WTC11 (cell line): ENCODE data around the gene TRAPPC10. TPM values are rescaled to one million over a fixed set of nuclear protein-coding genes. Genes with fewer than 3 reads are reported as not detected.

Experiments
- ATAC-seq: fragments of 200-7000 bp; cut with Tn5 transposase; 2 replicates; pipeline ENCODE4 v1.10.0; 2021; ENCODE audit warnings: mild to moderate bottlenecking, moderate library complexity
- CTCF ChIA-PET: fragments of 300-600 bp; sonication (Branson Sonifier 250); formaldehyde crosslinking; loops from one replicate; lab custom pipeline; 2021; ENCODE audit warnings: antibody characterized with exemption; lab: Charles Lee
- POLR2A ChIA-PET: fragments of 350-600 bp; sonication (Branson Sonifier 250); formaldehyde crosslinking; loops from one replicate; lab custom pipeline; 2021; ENCODE audit warnings: antibody characterized with exemption; lab: Charles Lee
- DNase-seq: peaks from one replicate; pipeline ENCODE4 v3.0.0; 2021; ENCODE audit warnings: low spot score
- H3K27ac Mint-ChIP-seq: 2 replicates; pipeline ENCODE4 v1.8.0; 2021; ENCODE audit warnings: mixed read lengths
- H3K27me3 Mint-ChIP-seq: 2 replicates; pipeline ENCODE4 v1.8.0; 2021; ENCODE audit warnings: low read depth, mild to moderate bottlenecking, moderate library complexity, mixed read lengths
- H3K36me3 Mint-ChIP-seq: 2 replicates; pipeline ENCODE4 v1.8.0; 2021; ENCODE audit warnings: mixed read lengths
- H3K4me1 Mint-ChIP-seq: 2 replicates; pipeline ENCODE4 v1.8.0; 2022; ENCODE audit warnings: mixed read lengths
- H3K4me3 Mint-ChIP-seq: 2 replicates; pipeline ENCODE4 v1.8.0; 2021; ENCODE audit warnings: mild to moderate bottlenecking, moderate library complexity, mixed read lengths
- H3K9me3 Mint-ChIP-seq: 2 replicates; pipeline ENCODE4 v1.8.0; 2021; ENCODE audit warnings: mixed read lengths
- AR ChIP-seq: fragments of 250-450 bp; sonication (Bioruptor Pico); IDR thresholded peaks from 2 replicates; pipeline ENCODE4 v1.9.0; 2021; ENCODE audit warnings: mild to moderate bottlenecking
- ARID4B ChIP-seq: sonication (generic); formaldehyde crosslinking; IDR thresholded peaks from 2 replicates; pipeline ENCODE4 v1.8.0; 2023; ENCODE audit warnings: missing genetic modification reagents, mild to moderate bottlenecking, borderline replicate concordance
- ATF1 ChIP-seq: sonication (generic); formaldehyde crosslinking; IDR thresholded peaks from 2 replicates; pipeline ENCODE4 v1.8.1; 2023; ENCODE audit warnings: mild to moderate bottlenecking, moderate library complexity, missing genetic modification reagents
- ERG ChIP-seq: fragments of 250-450 bp; sonication (Bioruptor Pico); IDR thresholded peaks from 2 replicates; pipeline ENCODE4 v1.8.0; 2021; ENCODE audit warnings: mild to moderate bottlenecking
- GABPB1 ChIP-seq: sonication (generic); formaldehyde crosslinking; IDR thresholded peaks from 2 replicates; pipeline ENCODE4 v1.8.1; 2023; ENCODE audit warnings: mild to moderate bottlenecking, missing genetic modification reagents
- MAX ChIP-seq: sonication (generic); formaldehyde crosslinking; IDR thresholded peaks from 2 replicates; pipeline ENCODE4 v1.8.0; 2022; ENCODE audit warnings: mild to moderate bottlenecking, missing genetic modification reagents
- MLX ChIP-seq: sonication (generic); formaldehyde crosslinking; IDR thresholded peaks from 2 replicates; pipeline ENCODE4 v1.8.1; 2023; ENCODE audit warnings: mild to moderate bottlenecking, missing genetic modification reagents, moderate library complexity
- NFE2L1 ChIP-seq: sonication (generic); formaldehyde crosslinking; IDR thresholded peaks from 2 replicates; pipeline ENCODE4 v1.8.1; 2023; ENCODE audit warnings: missing genetic modification reagents
- RELA ChIP-seq: sonication (generic); formaldehyde crosslinking; IDR thresholded peaks from 2 replicates; pipeline ENCODE4 v1.8.1; 2022; ENCODE audit warnings: missing genetic modification reagents, mild to moderate bottlenecking, borderline replicate concordance
- SMAD4 ChIP-seq: sonication (generic); formaldehyde crosslinking; IDR thresholded peaks from 2 replicates; pipeline ENCODE4 v1.8.0; 2022; ENCODE audit warnings: mild to moderate bottlenecking, missing genetic modification reagents
- STAT6 ChIP-seq: sonication (generic); formaldehyde crosslinking; conservative IDR thresholded peaks from 2 replicates; pipeline ENCODE4 v1.8.1; 2023; ENCODE audit warnings: mild to moderate bottlenecking, low read depth, missing genetic modification reagents, moderate library complexity
- TEAD1 ChIP-seq: sonication (generic); formaldehyde crosslinking; IDR thresholded peaks from 2 replicates; pipeline ENCODE4 v1.8.0; 2022; ENCODE audit warnings: mild to moderate bottlenecking, missing genetic modification reagents
- TP53 ChIP-seq: sonication (generic); formaldehyde crosslinking; IDR thresholded peaks from 2 replicates; pipeline ENCODE4 v1.8.1; 2023; ENCODE audit warnings: mild to moderate bottlenecking, missing genetic modification reagents
- ZNF416 ChIP-seq: fragments of 250-450 bp; sonication (Bioruptor Pico); IDR thresholded peaks from 2 replicates; pipeline ENCODE4 v1.9.0; 2021; ENCODE audit warnings: mild to moderate bottlenecking, inconsistent platforms
- ZNF423 ChIP-seq: fragments of 250-450 bp; sonication (Bioruptor Pico); IDR thresholded peaks from 2 replicates; pipeline ENCODE4 v2.1.2; 2022; ENCODE audit warnings: mild to moderate bottlenecking, moderate library complexity
- total RNA-seq: library from RNA; stranded (reverse); gene quantifications from 3 replicates; pipeline ENCODE4 v1.2.3, GENCODE V29; 2021
- TF ChIP-seq, protein P1 (sequence below): fragments of 250-450 bp; sonication (Bioruptor Pico); conservative IDR thresholded peaks from 2 replicates; pipeline ENCODE4 v1.9.0; 2021; ENCODE audit warnings: mild to moderate bottlenecking

TRAPPC10 gene
- total RNA-seq, 1 experiment from 2014 or later, result 34.5 TPM

GRCh38 chr21:43983860-43984420, 28.2 kb upstream of the TRAPPC10 start:
- Mint-ChIP-seq H3K27me3 (no peaks in the 10 kb centered on the region; the same call in 1 of the 2 replicates), H3K4me3 (no peak overlapping the region), H3K9me3 (no peaks in the 10 kb centered on the region), H3K4me1 (peaks cover 22% of the 10 kb centered on the region), H3K27ac (no peak overlapping the region), H3K36me3 (no peaks in the 10 kb centered on the region)
- TF ChIP-seq MLX (no peak), ARID4B (CRISPR knock-in tag) (no peak), AR (no peak), TEAD1 (no peak), RELA (CRISPR knock-in tag) (no peak), NFE2L1 (no peak), ERG (CRISPR knock-in tag) (no peak), ZNF416 (CRISPR knock-in tag) (no peak), GABPB1 (no peak), SMAD4 (CRISPR knock-in tag) (no peak)
- DNase-seq (no peak), ATAC-seq (no peak)
- ChIA-PET CTCF (interaction anchor here (0.6 to 3.2 kb wide), 3 partner anchors 8 to 45 kb away, joined by 3 to 27 read pairs (median 3); no protein-coding TSS in a partner anchor), POLR2A (no interaction called here)

DNA sequence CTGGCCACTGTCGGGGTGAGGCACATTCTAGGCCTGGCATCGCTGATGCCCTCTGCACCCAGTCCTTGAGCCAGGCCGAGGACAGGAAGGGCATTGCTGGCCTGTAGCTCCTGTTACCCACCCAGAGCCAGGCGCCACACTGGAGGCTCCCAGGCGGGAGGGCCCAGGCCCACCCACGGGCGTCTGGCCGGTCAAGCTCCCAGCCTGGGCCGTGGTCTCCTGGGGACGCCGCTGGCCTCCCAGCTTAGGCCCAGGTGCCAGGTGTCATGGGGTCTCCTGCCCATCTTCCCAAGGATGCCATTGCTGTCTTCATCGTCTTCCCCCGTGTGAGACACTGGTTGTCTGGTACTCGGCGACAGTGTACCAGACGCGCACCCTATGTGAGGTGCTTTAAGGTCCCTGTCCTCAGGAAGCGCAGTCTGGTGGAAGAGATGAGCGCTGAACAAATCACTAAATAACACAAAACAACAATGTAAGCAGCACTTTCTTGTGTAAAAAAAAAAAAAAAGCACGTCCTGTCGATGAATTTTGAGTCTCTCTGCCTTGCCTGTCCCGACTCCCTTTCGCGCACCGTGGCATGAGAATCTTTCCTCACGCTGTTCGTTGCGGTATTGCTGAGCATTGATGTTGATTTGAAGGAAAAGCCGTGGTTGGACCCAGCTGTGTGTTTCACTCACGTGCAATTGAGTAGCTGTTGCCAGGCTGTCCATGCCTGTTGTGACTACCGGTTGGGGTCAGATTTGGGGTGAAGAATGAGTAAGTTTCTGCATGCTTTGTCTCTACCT, 27.0 kb upstream of the TRAPPC10 start:
- Mint-ChIP-seq H3K4me1 (peaks cover 22% of the 10 kb centered on the region), H3K9me3 (no peaks in the 10 kb centered on the region), H3K27me3 (no peaks in the 10 kb centered on the region; the same call in 1 of the 2 replicates), H3K27ac (peak overlapping the region; percentile 10), H3K4me3 (peak overlapping the region; percentile 65; the same call in 1 of the 2 replicates), H3K36me3 (no peaks in the 10 kb centered on the region)
- CTCF ChIA-PET, result interaction anchor here (0.8 to 3.2 kb wide), 5 partner anchors 9 to 178 kb away, joined by 3 to 27 read pairs (median 3); no protein-coding TSS in a partner anchor
- POLR2A ChIA-PET, result no interaction called here
- DNase-seq (no peak), ATAC-seq (no peak)
- TF ChIP-seq, protein P1, sequence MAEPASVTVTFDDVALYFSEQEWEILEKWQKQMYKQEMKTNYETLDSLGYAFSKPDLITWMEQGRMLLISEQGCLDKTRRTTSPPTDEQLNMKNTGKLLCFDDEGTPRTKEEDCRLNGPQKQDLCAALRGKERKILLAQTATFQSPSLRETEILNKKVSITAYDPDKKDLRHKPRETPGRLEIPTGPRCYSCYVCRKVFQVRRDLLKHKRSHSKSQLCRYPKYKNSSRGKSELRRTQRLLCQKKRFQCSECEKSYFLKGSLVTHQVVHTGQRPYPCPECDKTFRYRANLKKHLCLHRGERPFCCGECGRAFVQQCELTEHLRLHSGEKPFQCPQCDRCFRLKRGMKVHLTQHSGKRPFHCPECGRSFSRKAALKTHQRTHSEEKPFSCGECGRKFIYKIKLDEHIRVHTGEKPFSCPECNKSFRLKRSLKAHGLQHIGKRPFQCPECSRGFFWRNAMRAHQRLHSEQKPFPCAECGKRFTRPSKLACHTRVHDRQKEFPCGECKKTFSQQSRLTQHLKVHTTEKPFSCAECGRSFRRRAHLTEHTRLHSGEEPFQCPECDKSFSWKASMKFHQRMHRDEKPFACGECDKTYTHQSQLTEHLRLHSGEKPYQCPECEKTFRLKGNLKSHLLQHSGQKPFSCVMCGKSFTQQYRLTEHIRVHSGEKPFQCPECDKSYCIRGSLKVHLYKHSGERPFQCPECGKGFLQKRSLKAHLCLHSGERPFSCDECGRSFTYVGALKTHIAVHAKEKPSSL (CRISPR knock-in tag), result no peak
- no peak for TF ChIP-seq ATF1 (CRISPR knock-in tag)
- no peak for TF ChIP-seq ZNF423 (CRISPR knock-in tag)
- no peak for TF ChIP-seq MAX
- no peak for TF ChIP-seq TP53 (CRISPR knock-in tag)
- no peak for TF ChIP-seq STAT6
